ENCODE results near the gene ACSBG1.

Gene ACSBG1, protein sequence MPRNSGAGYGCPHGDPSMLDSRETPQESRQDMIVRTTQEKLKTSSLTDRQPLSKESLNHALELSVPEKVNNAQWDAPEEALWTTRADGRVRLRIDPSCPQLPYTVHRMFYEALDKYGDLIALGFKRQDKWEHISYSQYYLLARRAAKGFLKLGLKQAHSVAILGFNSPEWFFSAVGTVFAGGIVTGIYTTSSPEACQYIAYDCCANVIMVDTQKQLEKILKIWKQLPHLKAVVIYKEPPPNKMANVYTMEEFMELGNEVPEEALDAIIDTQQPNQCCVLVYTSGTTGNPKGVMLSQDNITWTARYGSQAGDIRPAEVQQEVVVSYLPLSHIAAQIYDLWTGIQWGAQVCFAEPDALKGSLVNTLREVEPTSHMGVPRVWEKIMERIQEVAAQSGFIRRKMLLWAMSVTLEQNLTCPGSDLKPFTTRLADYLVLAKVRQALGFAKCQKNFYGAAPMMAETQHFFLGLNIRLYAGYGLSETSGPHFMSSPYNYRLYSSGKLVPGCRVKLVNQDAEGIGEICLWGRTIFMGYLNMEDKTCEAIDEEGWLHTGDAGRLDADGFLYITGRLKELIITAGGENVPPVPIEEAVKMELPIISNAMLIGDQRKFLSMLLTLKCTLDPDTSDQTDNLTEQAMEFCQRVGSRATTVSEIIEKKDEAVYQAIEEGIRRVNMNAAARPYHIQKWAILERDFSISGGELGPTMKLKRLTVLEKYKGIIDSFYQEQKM

DNA sequence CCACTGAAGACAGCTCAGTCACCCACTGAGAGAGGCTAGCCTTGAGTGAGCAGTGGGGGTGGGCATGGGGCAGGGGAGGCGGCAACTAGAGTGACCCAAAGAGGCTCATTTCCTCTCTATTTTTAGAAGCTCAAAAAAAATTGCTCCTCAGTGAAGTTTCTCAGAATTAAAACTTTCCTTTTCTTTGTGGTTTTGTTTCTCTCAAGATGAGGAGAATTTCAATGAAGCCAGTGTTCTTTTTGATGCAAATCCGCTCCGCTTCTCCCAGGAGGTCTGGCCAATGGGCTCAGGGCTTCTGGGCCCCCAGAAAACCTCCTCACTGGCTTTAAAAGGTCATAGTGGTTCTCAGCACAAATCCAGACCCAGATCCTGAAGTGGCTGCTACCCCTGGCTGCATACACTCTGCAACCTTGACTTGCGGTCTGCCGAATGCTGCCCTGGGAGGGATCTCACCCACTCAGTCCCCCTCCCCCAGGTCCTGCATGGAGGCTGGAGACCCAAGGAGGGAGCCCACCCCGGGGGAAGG is at the start of gene ACSBG1:
Gene ACSBG1, minus strand, starts transcription at position 51 of the 526 bp plus-strand sequence. CDS start 64 bp downstream, outside the sequence.
- in situ Hi-C loops (cut with HindIII; ENCODE audit: low sequenced_read_pairs) = no loop called here
- DNase-seq (ENCODE audit: low read depth) = no peak
- TF ChIP-seq, protein P1, sequence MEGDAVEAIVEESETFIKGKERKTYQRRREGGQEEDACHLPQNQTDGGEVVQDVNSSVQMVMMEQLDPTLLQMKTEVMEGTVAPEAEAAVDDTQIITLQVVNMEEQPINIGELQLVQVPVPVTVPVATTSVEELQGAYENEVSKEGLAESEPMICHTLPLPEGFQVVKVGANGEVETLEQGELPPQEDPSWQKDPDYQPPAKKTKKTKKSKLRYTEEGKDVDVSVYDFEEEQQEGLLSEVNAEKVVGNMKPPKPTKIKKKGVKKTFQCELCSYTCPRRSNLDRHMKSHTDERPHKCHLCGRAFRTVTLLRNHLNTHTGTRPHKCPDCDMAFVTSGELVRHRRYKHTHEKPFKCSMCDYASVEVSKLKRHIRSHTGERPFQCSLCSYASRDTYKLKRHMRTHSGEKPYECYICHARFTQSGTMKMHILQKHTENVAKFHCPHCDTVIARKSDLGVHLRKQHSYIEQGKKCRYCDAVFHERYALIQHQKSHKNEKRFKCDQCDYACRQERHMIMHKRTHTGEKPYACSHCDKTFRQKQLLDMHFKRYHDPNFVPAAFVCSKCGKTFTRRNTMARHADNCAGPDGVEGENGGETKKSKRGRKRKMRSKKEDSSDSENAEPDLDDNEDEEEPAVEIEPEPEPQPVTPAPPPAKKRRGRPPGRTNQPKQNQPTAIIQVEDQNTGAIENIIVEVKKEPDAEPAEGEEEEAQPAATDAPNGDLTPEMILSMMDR (IDR thresholded peaks at IDR 0.05; ENCODE audit: low read depth, low read length, missing control alignments) = no peak
- H3K4me3 ChIP-seq (ENCODE audit: low read depth, low read length) = no peak within 1 kb of the TSS

DNA sequence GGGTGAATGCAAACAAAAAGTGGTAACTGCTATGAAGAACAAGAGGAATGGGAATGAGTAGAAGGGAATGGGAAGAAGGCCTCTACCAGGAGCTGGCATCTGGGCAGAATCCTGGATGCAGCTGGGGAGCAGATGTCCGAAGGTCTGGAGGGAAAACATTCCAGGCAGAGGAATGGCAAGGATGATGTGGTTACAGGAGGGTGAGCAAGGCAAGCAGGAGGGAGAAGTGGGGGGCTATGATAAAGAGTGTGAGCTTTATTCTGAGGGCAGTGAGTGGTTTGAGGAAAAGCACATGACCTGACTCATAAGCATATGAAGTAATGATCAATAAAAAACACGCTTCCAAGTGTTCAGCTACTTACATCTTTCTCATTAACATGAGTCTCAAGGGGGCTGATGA is 48.0 kb upstream of the ACSBG1 start:
- H3K4me3 ChIP-seq (ENCODE audit: low read depth, low read length) = no peak overlapping the region
- in situ Hi-C loops (cut with HindIII; ENCODE audit: low sequenced_read_pairs) = loop anchor here (25.0 kb wide), 1 partner anchor 130 kb away; no protein-coding TSS in a partner anchor
- TF ChIP-seq, protein P1 (IDR thresholded peaks at IDR 0.05; ENCODE audit: low read depth, low read length, missing control alignments) = no peak
- DNase-seq (ENCODE audit: low read depth) = no peak

DNA sequence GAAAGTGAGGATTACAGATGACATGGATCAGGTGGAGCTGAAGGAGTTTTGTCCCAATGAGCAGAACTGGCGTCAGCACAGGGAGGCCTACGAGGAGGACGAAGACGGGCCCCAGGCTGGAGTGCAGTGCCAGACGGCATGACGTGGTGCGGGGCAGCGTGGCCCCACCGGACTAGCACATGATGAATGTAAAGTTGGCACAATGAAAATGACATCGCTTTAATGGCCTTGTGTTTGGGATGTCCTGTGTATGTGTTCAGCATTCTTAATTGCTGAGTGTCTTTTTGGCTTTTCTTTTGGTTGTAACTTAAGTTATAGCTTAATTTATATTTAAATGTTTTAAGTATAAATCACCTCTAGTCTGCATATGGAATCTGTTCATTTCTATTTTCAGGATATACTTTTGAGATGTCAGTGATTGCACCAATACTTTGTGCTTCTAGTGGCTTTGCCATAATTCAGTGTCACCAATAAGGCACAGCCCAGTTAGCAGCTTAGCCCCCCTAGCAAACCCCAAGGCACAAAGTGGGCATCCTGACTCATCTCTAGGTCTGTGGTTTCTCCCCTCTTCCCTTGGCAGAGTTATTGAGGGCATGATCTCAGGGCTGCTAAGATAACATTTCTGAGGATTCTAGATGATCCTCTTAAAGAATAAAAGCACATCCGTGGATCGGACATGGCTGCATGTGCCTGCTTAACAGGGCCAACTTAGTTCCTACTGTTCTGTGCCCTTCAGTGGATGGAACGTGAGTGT is 46.1 kb upstream of the ACSBG1 start:
- TF ChIP-seq, protein P1 (IDR thresholded peaks at IDR 0.05; ENCODE audit: low read depth, low read length, missing control alignments) = no peak
- H3K4me3 ChIP-seq (ENCODE audit: low read depth, low read length) = no peak overlapping the region
- in situ Hi-C loops (cut with HindIII; ENCODE audit: low sequenced_read_pairs) = loop anchor here (25.0 kb wide), 1 partner anchor 132 kb away; no protein-coding TSS in a partner anchor
- DNase-seq (ENCODE audit: low read depth) = no peak

DNA sequence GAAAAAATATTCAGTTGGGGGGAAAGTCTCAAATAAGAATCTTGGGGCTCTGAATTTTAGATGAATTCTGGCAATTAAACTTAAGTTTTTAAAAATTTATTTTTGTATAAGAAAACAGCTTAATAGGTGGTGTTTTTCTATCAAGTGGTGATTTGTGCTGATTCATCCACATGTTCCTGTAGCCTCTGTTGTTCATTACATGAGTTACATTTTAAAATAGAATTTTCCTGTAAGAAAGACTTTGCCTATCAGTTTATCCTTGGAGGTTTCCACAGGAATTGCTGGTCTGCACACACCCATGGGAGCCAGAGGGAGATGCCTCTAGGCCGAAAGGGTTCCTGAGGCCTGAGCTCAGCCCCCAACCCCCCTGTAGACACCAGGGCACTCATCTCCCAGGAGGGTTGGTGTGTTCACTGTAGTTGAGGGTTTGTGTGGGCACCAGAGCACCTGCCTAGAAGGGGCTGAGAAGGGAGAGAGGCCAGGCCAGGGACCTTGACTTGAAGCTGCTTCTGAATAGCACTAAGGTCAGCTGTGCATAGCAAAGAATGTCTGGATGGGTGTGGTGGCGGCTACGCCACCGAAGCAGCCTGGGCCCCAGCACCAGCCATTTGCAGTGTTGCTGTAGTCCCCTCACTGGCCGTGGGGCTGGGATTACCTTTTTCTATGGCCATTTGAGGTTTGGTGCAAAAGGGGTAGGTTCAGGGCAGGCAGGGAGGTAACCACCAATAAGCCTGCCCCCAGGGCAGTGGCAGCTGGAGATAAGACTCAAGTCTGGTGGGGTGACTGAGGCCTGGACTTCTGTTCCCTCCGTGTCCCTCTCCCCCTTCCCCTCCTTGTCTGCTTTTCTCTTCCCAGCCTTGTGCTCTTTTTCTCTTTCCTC is 41.9 kb upstream of the ACSBG1 start:
- no peak overlapping the region for H3K4me3 ChIP-seq (ENCODE audit: low read depth, low read length)
- no peak for DNase-seq (ENCODE audit: low read depth)
- TF ChIP-seq, protein P1 (IDR thresholded peaks at IDR 0.05; ENCODE audit: low read depth, low read length, missing control alignments) = no peak
- in situ Hi-C loops (cut with HindIII; ENCODE audit: low sequenced_read_pairs) = loop anchor here (25.0 kb wide), 1 partner anchor 136 kb away; no protein-coding TSS in a partner anchor

DNA sequence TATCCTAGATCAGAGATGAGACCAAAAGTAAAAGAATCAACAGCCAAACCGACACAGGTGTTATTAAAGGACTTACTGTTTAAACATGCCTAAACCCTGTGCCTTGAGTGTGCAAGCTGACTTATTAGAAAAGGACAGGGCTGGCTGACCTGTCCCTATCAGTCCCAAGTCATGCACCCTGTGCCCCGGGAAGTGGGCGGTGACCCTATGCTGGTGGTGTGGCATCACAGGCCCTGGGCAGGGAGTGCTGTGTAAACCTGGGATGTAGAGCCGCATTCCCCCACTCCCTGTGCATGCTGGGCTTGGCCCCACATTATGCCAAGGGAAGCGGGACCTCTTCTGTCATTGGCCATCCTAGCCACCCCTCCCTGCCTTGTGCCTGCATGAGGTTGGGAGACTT is 40.6 kb upstream of the ACSBG1 start:
- TF ChIP-seq, protein P1 (IDR thresholded peaks at IDR 0.05; ENCODE audit: low read depth, low read length, missing control alignments) = no peak
- H3K4me3 ChIP-seq (ENCODE audit: low read depth, low read length) = no peak overlapping the region
- in situ Hi-C loops (cut with HindIII; ENCODE audit: low sequenced_read_pairs) = loop anchor here (25.0 kb wide), 1 partner anchor 137 kb away; no protein-coding TSS in a partner anchor
- no peak for DNase-seq (ENCODE audit: low read depth)
